Suprapubic skin (tissue), 4 donors: ENCODE data around the gene LILRB2. TPM values are rescaled to one million over a fixed set of nuclear protein-coding genes. Genes with fewer than 3 reads are reported as not detected.

Experiments
- DNase-seq, 2 donors: peaks; one replicate each; pipeline ENCODE4 v3.0.0-alpha.2; 2019; ENCODE audit warnings: low spot score in 2 of 2
- H3K27ac ChIP-seq: fragments of 200-600 bp; sonication (generic); one replicate; pipeline ENCODE4 v1.5.1; 2019
- H3K27me3 ChIP-seq: fragments of 200-600 bp; sonication (generic); one replicate; pipeline ENCODE4 v1.5.1; 2019
- H3K36me3 ChIP-seq: fragments of 200-600 bp; sonication (generic); one replicate; pipeline ENCODE4 v1.5.1; 2019
- H3K4me1 ChIP-seq: fragments of 200-600 bp; sonication (generic); one replicate; pipeline ENCODE4 v1.5.1; 2019
- H3K4me3 ChIP-seq: fragments of 200-600 bp; sonication (generic); one replicate; pipeline ENCODE4 v1.5.1; 2019; ENCODE audit warnings: mild to moderate bottlenecking
- H3K9me3 ChIP-seq: fragments of 200-600 bp; sonication (generic); one replicate; pipeline ENCODE4 v1.5.1; 2019
- EP300 ChIP-seq: sonication (generic); formaldehyde crosslinking; IDR thresholded peaks from one replicate; pipeline ENCODE4 v1.6.1; 2017; ENCODE audit warnings: antibody characterized with exemption
- POLR2A ChIP-seq, 2 donors: fragments of 450-650 bp; IDR thresholded peaks; one replicate each; pipeline ENCODE4 v1.6.1; 2017; ENCODE audit warnings: antibody characterized with exemption in 2 of 2, mild to moderate bottlenecking in 2 of 2, moderate library complexity in 2 of 2
- POLR2AphosphoS5 ChIP-seq, 3 donors: sonication (generic); formaldehyde crosslinking; IDR thresholded peaks; one replicate each; pipeline ENCODE4 v1.6.1; 2017; ENCODE audit warnings: antibody characterized with exemption in 3 of 3
- WGBS: methylation state at CpG from one replicate; pipeline ENCODE4 v1.1.5; 2018; 5-methylcytosine and 5-hydroxymethylcytosine counted together
- total RNA-seq, 4 donors: library from RNA; depleted of rRNA; stranded (reverse); fragments of >200 nt; gene quantifications; one replicate each; pipeline ENCODE4 v1.1.0, GENCODE V29; 2016
- TF ChIP-seq, protein P1 (sequence below), 2 donors: fragments of 200-600 bp in 1 of 2; fragments of 450-650 bp in 1 of 2; sonication (generic) in 1 of 2; IDR thresholded peaks; one replicate each; pipeline ENCODE4 v1.5.1; 2016 to 2019; ENCODE audit warnings: antibody characterized with exemption in 2 of 2, mild to moderate bottlenecking in 1 of 2, moderate library complexity in 1 of 2

LILRB2 gene
- total RNA-seq, 4 donors from 2014 or later = 0.38 to 0.80 (median 0.64) TPM; not detected in 1

DNA sequence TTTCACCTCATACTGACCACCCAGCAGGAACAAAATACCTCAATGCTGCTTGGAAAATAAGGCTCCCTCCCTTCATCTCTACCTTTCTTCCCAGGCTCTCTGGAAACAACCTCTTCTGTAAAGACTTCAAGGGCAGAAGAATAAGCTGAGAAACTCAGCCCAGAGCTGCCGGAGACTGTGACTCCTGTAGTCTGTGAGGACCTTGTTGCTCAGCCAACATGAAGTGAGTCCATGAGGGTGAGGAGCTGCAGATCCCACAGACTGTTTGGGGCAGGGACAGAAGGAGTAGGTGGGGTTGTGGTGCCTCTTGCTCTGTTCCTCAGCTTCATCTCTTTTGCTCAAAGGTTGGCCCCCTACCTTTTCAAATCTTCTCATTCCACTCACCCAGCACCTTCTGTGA, 24.2 kb upstream of the LILRB2 start:
- Histone ChIP-seq H3K27ac (no peak overlapping the region), H3K27me3 (peaks cover 15% of the 10 kb centered on the region), H3K4me1 (no peaks in the 10 kb centered on the region), H3K9me3 (no peaks in the 10 kb centered on the region), H3K4me3 (no peak overlapping the region), H3K36me3 (no peaks in the 10 kb centered on the region)
- DNase-seq = no peak
- TF ChIP-seq POLR2A (IDR thresholded peaks at IDR 0.05) (no peak), EP300 (no peak), POLR2AphosphoS5 (IDR thresholded peaks at IDR 0.05) (no peak)
- TF ChIP-seq, protein P1, sequence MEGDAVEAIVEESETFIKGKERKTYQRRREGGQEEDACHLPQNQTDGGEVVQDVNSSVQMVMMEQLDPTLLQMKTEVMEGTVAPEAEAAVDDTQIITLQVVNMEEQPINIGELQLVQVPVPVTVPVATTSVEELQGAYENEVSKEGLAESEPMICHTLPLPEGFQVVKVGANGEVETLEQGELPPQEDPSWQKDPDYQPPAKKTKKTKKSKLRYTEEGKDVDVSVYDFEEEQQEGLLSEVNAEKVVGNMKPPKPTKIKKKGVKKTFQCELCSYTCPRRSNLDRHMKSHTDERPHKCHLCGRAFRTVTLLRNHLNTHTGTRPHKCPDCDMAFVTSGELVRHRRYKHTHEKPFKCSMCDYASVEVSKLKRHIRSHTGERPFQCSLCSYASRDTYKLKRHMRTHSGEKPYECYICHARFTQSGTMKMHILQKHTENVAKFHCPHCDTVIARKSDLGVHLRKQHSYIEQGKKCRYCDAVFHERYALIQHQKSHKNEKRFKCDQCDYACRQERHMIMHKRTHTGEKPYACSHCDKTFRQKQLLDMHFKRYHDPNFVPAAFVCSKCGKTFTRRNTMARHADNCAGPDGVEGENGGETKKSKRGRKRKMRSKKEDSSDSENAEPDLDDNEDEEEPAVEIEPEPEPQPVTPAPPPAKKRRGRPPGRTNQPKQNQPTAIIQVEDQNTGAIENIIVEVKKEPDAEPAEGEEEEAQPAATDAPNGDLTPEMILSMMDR (IDR thresholded peaks at IDR 0.05) = no peak
- 92% methylated on average over 1 of the region's 1 CpG for WGBS

DNA sequence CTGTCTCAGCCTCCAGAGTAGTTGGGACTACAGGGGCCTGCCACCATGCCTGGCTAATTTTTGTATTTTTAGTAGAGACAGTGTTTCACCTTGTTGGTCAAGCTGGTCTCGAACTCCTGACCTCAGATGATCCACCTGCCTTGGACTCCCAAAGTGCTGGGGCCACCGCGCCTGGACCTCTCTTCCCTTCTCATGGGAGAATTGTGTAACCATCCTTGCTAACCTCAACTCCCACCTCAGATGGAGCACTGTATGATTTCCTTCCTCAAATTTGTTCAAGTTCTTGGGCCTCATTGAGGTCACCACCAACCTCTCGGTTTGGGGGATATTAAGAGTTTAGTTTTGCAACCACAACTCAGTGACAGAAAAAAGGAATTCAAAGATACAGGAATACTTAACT, 21.3 kb upstream of the LILRB2 start:
- 72% methylated on average over 4 of the region's 4 CpGs for WGBS
- Histone ChIP-seq H3K36me3 (no peaks in the 10 kb centered on the region), H3K9me3 (no peaks in the 10 kb centered on the region), H3K27ac (no peak overlapping the region), H3K4me3 (no peak overlapping the region), H3K27me3 (peaks cover 15% of the 10 kb centered on the region), H3K4me1 (no peaks in the 10 kb centered on the region)
- TF ChIP-seq, protein P1 (IDR thresholded peaks at IDR 0.05) = no peak
- no peak for TF ChIP-seq POLR2AphosphoS5 (IDR thresholded peaks at IDR 0.05)
- TF ChIP-seq EP300 = no peak
- no peak for TF ChIP-seq POLR2A (IDR thresholded peaks at IDR 0.05)
- peak in 1 of 2 donors; percentile 40 for DNase-seq

- Histone ChIP-seq H3K27ac (no peak overlapping the region), H3K27me3 (peaks cover 6% of the 10 kb centered on the region), H3K9me3 (no peaks in the 10 kb centered on the region), H3K36me3 (no peaks in the 10 kb centered on the region), H3K4me1 (no peaks in the 10 kb centered on the region), H3K4me3 (no peak overlapping the region)
- TF ChIP-seq POLR2A (IDR thresholded peaks at IDR 0.05) = no peak
- peak in 1 of 2 donors; percentile 54 for DNase-seq
- WGBS = 91% methylated on average over 5 of the region's 5 CpGs
Measured at GRCh38 chr19:54299515-54299914, 18.6 kb upstream of the LILRB2 start.

GRCh38 chr19:54299126-54299498, 18.2 kb upstream of the LILRB2 start:
- 58% methylated on average over 7 of the region's 7 CpGs for WGBS
- TF ChIP-seq, protein P1 (IDR thresholded peaks at IDR 0.05) = no peak
- TF ChIP-seq EP300 (no peak), POLR2AphosphoS5 (IDR thresholded peaks at IDR 0.05) (no peak), POLR2A (IDR thresholded peaks at IDR 0.05) (no peak)

DNA sequence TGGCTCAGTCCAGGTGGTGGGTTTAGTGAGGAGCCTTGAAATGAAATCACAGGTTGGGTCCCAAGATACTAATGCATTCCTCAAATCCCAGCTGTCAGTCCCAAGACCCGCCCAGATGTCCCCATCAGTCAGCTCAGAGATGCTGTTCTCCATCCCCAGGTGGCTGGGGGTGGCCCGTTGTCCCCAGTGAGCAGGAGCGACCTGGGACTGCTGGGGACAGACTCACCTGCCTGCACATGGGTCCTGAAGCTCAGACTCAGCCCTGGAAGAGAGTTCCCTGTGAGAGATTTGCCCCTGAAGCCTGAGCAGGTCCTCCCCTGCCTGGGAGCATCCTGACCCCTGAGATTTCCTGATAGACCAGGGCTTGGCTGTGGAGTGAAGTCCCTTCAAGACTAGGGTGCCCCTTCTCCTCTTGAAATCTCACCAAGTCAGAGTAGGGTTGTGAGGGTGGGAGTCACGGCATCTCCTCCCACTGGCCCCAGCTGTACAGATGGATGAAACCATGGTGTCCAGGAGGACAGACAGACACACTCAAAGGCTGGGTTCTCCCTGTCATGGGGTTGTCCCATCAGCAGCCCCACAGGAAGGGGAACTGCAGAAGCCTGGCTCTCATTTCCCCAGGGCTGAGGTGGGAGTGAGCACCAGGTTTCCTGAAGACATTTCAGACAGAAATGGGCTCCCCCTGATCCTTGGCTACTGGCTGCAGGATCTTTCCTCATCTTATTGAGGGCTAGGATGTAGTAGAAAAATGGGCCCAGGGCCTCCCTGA, 17.6 kb upstream of the LILRB2 start:
- TF ChIP-seq POLR2AphosphoS5 (IDR thresholded peaks at IDR 0.05) = no peak
- TF ChIP-seq EP300 = no peak
- TF ChIP-seq, protein P1 (IDR thresholded peaks at IDR 0.05) = no peak
- no peak for TF ChIP-seq POLR2A (IDR thresholded peaks at IDR 0.05)
- Histone ChIP-seq H3K27me3 (peaks cover 12% of the 10 kb centered on the region), H3K27ac (no peak overlapping the region), H3K36me3 (no peaks in the 10 kb centered on the region), H3K9me3 (no peaks in the 10 kb centered on the region), H3K4me3 (no peak overlapping the region), H3K4me1 (no peaks in the 10 kb centered on the region)
- no CpG with 5 or more reads among the region's 4 CpGs for WGBS
- DNase-seq = peak in 1 of 2 donors; percentile 29

More at GRCh38 chr19:54299126-54299498, 18.2 kb upstream of the LILRB2 start:
- no peaks in the 10 kb centered on the region for H3K36me3 ChIP-seq
- H3K4me1 ChIP-seq = no peaks in the 10 kb centered on the region
- H3K9me3 ChIP-seq = no peaks in the 10 kb centered on the region
- H3K4me3 ChIP-seq = no peak overlapping the region
- no peak overlapping the region for H3K27ac ChIP-seq
- H3K27me3 ChIP-seq = peaks cover 8% of the 10 kb centered on the region
- peak in 1 of 2 donors; percentile 35 for DNase-seq
